ENCODE results near the gene KRT71.

KRT71 gene

GRCh38 chr12:52575256-52575655 lies 22.3 kb upstream of the KRT71 start:
- no peak for DNase-seq (ENCODE audit: low spot score)

- DNase-seq (ENCODE audit: low spot score), result no peak
These were observed 20.8 kb upstream of the KRT71 start, which contains the start of gene KRT74 for GRCh38 chr12:52573743-52574142. Gene KRT74 (minus strand): TSS chr12:52573843. CDS start chr12:52573777, 66 bp downstream.

- no peak for DNase-seq (ENCODE audit: low spot score)
These were observed 20.4 kb upstream of the KRT71 start for GRCh38 chr12:52573306-52573705.

GRCh38 chr12:52570511-52570910 lies 17.6 kb upstream of the KRT71 start:
- DNase-seq (ENCODE audit: low spot score), result no peak

GRCh38 chr12:52568111-52568510 lies 15.2 kb upstream of the KRT71 start:
- no peak for DNase-seq (ENCODE audit: low spot score)

- no peak for DNase-seq (ENCODE audit: low spot score)
These were observed 13.9 kb upstream of the KRT71 start for GRCh38 chr12:52566847-52567291.

- DNase-seq (ENCODE audit: low spot score), result no peak
These were observed 11.6 kb upstream of the KRT71 start for GRCh38 chr12:52564582-52564981.

- DNase-seq (ENCODE audit: low spot score), result no peak
These were observed 9.0 kb upstream of the KRT71 start for GRCh38 chr12:52561880-52562449.

- DNase-seq (ENCODE audit: low spot score), result no peak
These were observed 7.0 kb upstream of the KRT71 start for GRCh38 chr12:52559979-52560378.

- no peak for DNase-seq (ENCODE audit: low spot score)
These were observed 6.0 kb upstream of the KRT71 start for GRCh38 chr12:52558781-52559445.

- DNase-seq (ENCODE audit: low spot score), result no peak
These were observed 4.5 kb upstream of the KRT71 start for GRCh38 chr12:52557476-52557875.

- no peak for DNase-seq (ENCODE audit: low spot score)
These were observed 2.6 kb upstream of the KRT71 start for GRCh38 chr12:52555577-52555976.

GRCh38 chr12:52552055-52552454 lies 890 bp downstream of the KRT71 start:
- no peak for DNase-seq (ENCODE audit: low spot score)

- no peak for DNase-seq (ENCODE audit: low spot score)
These were observed 1.6 kb downstream of the KRT71 start for GRCh38 chr12:52551216-52551865.

- no peak for DNase-seq (ENCODE audit: low spot score)
These were observed 6.8 kb downstream of the KRT71 start for GRCh38 chr12:52546126-52546525.

- no peak for DNase-seq (ENCODE audit: low spot score)
These were observed 8.7 kb downstream of the KRT71 start for GRCh38 chr12:52543985-52544883.

GRCh38 chr12:52542785-52543318 lies 10.1 kb downstream of the KRT71 start:
- no peak for DNase-seq (ENCODE audit: low spot score)

- no peak for DNase-seq (ENCODE audit: low spot score)
These were observed 10.8 kb downstream of the KRT71 start for GRCh38 chr12:52542157-52542556.

GRCh38 chr12:52541709-52542108 lies 11.2 kb downstream of the KRT71 start:
- no peak for DNase-seq (ENCODE audit: low spot score)

GRCh38 chr12:52540531-52540930 lies 12.4 kb downstream of the KRT71 start:
- DNase-seq (ENCODE audit: low spot score), result no peak

- DNase-seq (ENCODE audit: low spot score), result no peak
These were observed 13.1 kb downstream of the KRT71 start for GRCh38 chr12:52539821-52540173.

All from hematopoietic multipotent progenitor cell treated with erythropoietin and hydrocortisone succinate and interleukin-3 and kit ligand, for 15 days (in vitro differentiated cells).